SHP77 (cell line): ENCODE data around the gene NACA2.

Experiments
- DNase-seq, 2 experiments: peaks; one replicate each; lab custom pipeline; 2025; lab: John Stamatoyannopoulos, UW

The NACA2 gene

DNA sequence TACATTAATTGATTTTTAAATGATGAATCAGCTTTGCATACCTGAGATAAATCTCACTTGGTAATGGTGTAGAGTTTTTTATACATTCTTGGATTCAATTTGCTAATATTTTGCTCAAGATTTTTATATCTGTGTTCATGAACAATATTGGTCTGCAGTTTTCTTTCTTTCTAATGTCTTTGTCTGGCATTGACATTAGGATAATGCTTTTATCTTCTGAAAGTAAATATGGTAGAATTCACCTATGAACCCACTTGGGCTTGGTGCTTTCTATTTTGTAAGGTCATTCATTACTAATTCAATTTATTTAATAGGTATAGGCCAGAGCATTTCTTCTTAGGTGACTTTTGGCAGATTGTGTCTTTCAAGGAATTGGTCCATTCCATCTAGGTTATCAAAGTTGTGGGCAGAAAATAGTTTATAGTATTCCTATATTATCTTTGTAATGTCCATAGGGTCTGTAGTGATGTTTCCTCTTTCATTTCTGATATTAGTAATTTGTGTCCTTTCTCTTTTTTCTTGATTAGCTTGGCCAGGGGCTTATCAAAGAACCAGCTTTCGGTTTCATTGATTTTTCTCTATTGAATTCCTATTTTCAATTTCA, 45.6 kb downstream of the NACA2 start:
- DNase-seq: no peak

DNA sequence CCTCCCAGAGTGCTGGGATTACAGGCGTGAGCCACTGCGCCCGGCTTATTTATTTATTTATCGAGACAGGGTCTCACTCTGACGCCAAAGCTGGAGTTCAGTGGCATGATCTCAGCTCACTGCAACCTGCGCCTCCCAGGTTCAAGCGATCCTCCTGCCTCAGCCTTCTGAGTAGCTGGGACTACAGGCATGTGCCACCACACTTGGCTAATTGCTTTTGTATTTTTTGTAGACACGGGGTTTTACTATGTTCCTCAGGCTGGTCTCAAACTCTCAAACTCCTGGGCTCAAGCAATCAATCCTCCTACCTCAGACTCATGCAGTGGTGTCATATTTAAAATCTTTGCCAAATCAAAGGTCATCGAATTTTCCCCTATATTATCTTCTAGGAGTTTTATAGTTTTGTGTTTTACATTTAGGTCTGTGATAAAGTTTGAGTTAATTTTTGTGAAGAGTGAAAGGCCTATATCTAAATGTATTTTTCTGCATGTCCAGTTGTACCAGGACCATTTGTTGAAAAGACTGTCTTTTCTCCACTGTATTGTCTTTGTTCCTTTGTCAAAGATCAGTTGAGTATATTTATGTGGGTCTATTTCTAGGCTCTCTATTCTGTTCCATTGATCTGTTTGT, 47.1 kb downstream of the NACA2 start:
- DNase-seq: no peak

DNA sequence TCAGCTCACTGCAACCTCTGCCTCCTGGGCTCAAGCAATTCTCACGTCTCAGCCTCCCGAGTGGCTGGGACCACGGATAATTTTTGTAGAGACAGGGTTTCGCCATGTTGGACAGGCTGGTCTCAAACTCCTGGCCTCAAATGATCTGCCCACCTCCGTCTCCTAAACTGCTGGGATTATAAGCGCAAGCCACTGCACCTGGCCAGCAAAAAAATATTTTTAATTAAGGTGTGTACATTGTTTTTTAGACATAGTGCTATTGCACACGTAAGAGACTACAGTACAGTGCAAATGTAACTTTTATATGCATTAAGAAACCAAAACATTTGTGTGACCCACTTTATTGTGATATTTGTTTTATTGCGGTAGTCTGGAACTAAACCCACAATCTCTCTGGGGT, 49.0 kb downstream of the NACA2 start:
- no peak for DNase-seq

DNA sequence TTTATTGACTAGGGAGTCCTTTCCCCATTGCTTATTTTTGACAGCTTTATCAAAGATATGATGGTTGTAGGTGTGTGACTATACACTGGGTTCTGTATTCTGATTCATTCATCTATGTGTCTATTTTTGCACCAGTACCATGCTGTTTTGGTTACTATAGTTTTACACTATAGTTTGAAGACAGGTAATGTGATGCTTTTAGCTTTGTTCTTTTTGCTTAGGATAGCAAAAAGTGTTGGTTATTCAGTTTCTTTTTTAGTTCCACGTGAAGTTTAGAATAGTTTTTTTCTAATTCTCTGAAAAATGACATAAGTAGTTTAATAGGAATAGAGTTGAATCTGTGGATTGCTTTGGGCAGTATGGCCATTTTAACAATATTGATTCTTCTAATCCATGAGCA, 50.1 kb downstream of the NACA2 start:
- no peak for DNase-seq
